Stomach smooth muscle (tissue), 2 donors: Measurements from ENCODE around the gene SPATA25.

ENCODE experiments used
- H3K27ac ChIP-seq: one replicate; pipeline ENCODE4 v1.7.0; 2013; ENCODE audit warnings: mild to moderate bottlenecking, low read length, inconsistent platforms
- H3K27me3 ChIP-seq, 2 donors: one replicate each; pipeline ENCODE4 v1.7.0; 2013; ENCODE audit warnings: low read length in 2 of 2; ENCODE audit not compliant: insufficient read depth in 2 of 2, control insufficient read depth in 1 of 2
- H3K36me3 ChIP-seq, 2 donors: one replicate each; pipeline ENCODE4 v1.7.0; 2013; ENCODE audit warnings: low read length in 2 of 2; ENCODE audit not compliant: control insufficient read depth in 2 of 2, insufficient read depth in 2 of 2
- H3K4me1 ChIP-seq: one replicate; pipeline ENCODE4 v1.7.0; 2013; ENCODE audit warnings: low read length; ENCODE audit not compliant: control insufficient read depth, insufficient read depth
- H3K4me3 ChIP-seq, 2 donors: one replicate each; pipeline ENCODE4 v1.7.0; 2013; ENCODE audit warnings: low read length in 2 of 2
- H3K9ac ChIP-seq, 2 donors: one replicate each; pipeline ENCODE4 v1.7.0; 2013; ENCODE audit warnings: low read length in 2 of 2, mild to moderate bottlenecking in 1 of 2
- H3K9me3 ChIP-seq, 2 donors: one replicate each; pipeline ENCODE4 v1.7.0; 2013; ENCODE audit warnings: low read length in 2 of 2; ENCODE audit not compliant: control insufficient read depth in 2 of 2
- donor health status: healthy.
- donor health status: Pancreatic carcinoma.

The SPATA25 gene

DNA sequence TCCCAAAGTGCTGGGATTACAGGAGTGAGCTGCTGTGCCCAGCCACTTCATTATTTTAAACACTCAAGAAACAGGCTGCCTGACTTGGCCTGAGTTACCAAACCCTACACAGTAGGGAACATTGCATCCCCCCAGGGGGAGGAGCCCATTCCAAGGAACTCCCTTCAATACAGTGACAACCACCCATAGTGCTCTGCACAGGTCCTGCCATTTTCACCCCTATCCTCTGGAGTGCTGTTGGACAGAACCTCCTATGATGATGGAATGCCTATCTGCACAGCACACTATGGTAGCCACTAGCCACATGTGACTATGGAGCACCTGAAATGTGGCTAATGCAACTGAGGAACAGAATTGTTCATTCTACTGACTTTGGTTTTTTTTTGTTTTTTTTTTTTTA lies 42.0 kb downstream of the SPATA25 start:
- Histone ChIP-seq H3K9ac (no peak overlapping the region), H3K27me3 (no peaks in the 10 kb centered on the region), H3K36me3 (peaks cover 37 to 43% of the 10 kb centered on the region in 2 donors), H3K27ac (no peak overlapping the region), H3K9me3 (no peaks in the 10 kb centered on the region), H3K4me1 (peaks cover 19% of the 10 kb centered on the region), H3K4me3 (no peak overlapping the region)

DNA sequence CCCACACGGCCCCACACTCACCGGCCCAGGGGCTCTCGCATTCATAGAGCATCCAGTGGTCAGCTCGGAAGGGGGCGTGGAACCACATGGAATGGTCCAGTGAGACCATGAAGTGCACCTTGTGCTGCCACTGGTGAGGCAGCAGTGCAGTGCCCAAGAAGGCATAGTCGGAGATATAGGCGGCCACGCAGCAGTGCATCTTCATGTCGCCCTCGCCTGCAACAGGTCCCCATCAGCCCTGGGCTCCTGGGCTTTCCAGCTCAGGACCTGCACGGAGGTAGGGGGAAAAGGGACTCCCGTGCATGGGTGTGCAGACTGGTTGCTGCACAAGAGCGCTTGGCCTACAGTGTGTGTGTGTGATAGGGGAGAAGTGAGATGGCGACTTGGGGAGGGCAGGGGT lies 43.9 kb downstream of the SPATA25 start:
- Histone ChIP-seq H3K27ac (peak overlapping the region; percentile 53), H3K27me3 (no peaks in the 10 kb centered on the region), H3K9me3 (no peaks in the 10 kb centered on the region), H3K36me3 (peaks cover 33 to 48% of the 10 kb centered on the region in 2 donors), H3K4me1 (peaks cover 19% of the 10 kb centered on the region), H3K4me3 (no peak overlapping the region), H3K9ac (no peak overlapping the region)

DNA sequence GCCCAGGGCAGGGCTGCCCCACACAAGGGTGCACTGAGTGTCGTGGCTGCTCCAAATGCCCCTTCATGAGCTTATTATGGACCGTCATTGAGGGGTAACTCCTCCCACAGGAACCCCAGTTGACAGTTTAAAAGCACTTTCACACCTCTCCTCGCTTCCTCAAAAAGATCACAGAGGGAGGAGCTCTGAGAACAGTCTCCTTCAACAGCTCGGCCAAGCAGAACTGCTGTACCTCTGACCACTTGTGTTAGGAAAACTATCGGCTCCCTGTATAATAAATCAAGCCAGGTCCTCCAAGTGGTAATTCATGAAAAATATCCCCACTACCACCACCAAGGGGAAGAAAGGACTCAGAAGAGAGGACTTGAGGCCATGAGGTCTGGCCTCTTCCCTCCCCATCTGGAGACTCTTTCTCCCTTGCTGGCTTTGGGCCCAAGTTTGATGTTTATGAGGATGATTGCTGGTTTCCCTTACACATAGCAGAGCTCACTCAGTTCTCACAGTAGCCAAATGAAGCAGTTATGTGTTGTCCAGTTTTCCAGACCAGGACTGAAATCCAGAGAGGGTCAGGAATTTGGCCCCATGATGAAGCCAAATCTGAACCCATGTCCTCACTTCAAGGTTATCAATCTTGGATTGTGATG lies 45.1 kb downstream of the SPATA25 start:
- peak overlapping the region in 1 of 2 donors; percentile 64 for H3K9ac ChIP-seq
- no peaks in the 10 kb centered on the region for H3K9me3 ChIP-seq
- H3K4me1 ChIP-seq, result peaks cover 21% of the 10 kb centered on the region
- peaks cover 27 to 41% of the 10 kb centered on the region in 2 donors for H3K36me3 ChIP-seq
- peak overlapping the region; percentile 53 for H3K27ac ChIP-seq
- no peak overlapping the region for H3K4me3 ChIP-seq
- H3K27me3 ChIP-seq, result no peaks in the 10 kb centered on the region

DNA sequence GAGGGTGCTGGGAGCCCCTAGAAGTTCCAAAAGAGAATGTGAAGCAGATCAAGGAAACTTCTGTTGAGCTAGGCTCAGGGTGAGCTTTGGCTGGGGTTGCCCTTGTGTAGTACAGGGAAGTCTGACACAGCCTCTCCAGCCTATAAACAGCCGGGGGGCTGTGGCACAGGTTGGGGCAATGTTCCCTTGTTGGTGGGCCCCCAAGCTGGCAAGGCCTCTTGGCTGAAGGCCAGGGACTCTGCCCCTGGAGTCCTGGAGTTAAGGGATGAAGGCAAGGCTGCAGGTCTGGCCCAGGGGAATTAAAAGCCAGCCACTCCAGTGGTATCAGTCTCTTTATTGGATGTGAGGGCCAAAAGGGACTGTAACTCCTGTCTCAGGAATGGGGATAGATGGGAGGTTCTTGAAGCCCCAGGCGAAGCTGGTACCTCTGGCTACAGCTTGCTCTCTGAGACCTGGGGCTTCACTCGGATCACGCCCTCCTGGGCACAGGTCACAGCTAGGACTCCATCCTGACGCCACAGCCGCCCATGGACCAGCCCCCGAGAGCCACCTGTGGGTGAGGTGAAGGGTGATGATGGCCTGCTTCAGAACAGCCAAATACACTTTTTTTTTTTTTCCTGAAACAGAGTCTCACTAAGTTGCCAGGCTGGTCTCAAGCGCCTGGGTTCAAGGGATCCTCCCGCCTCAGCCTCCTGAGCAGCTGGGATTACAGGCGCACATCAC lies 45.9 kb downstream of the SPATA25 start:
- peaks cover 29 to 40% of the 10 kb centered on the region in 2 donors for H3K36me3 ChIP-seq
- H3K9ac ChIP-seq, result no peak overlapping the region
- H3K4me1 ChIP-seq, result peaks cover 26% of the 10 kb centered on the region
- H3K27me3 ChIP-seq, result no peaks in the 10 kb centered on the region
- H3K4me3 ChIP-seq, result no peak overlapping the region
- H3K27ac ChIP-seq, result peak overlapping the region; percentile 53
- no peaks in the 10 kb centered on the region for H3K9me3 ChIP-seq

DNA sequence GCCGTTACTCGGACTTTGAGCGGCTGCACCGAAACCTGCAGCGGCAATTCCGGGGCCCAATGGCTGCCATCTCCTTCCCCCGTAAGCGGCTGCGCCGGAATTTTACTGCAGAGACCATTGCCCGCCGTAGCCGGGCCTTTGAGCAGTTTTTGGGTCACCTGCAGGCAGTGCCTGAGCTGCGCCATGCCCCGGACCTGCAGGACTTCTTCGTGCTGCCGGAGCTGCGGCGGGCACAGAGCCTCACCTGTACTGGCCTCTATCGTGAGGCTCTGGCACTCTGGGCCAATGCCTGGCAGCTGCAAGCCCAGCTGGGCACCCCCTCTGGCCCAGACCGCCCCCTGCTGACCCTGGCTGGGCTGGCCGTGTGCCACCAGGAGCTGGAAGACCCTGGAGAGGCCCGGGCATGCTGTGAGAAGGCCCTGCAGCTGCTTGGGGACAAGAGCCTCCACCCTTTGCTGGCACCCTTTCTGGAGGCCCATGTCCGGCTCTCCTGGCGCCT lies 46.7 kb downstream of the SPATA25 start:
- Histone ChIP-seq H3K9ac (no peak overlapping the region), H3K36me3 (peaks cover 25 to 34% of the 10 kb centered on the region in 2 donors), H3K27ac (no peak overlapping the region), H3K9me3 (no peaks in the 10 kb centered on the region), H3K27me3 (no peaks in the 10 kb centered on the region), H3K4me3 (no peak overlapping the region), H3K4me1 (peaks cover 31% of the 10 kb centered on the region)

DNA sequence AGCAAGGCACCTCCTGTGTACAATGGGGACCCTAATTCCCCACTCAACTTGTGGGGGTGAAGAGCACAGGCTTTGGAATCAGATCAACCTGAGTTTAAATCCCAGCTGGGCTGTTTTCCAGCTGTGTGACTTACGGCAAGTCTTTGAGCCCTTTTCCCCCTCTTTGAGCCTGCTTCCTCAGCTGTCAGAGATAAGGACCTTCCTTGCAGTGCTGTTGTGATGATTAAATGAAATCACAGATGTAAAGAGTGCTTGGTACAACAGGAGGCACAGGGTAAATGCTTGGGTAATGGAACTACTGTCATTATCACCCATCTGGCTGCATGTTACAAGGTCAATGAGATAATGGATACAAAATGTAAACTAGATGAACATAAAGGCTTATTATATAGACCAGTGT lies 50.6 kb downstream of the SPATA25 start:
- Histone ChIP-seq H3K9me3 (no peaks in the 10 kb centered on the region), H3K4me1 (peaks cover 46% of the 10 kb centered on the region), H3K4me3 (peak overlapping the region in 1 of 2 donors; percentile 35), H3K9ac (peak overlapping the region in 1 of 2 donors; percentile 29), H3K27me3 (no peaks in the 10 kb centered on the region), H3K27ac (no peak overlapping the region), H3K36me3 (peaks cover 3 to 18% of the 10 kb centered on the region in 2 donors)
